Neural progenitor cell (in vitro differentiated cells): ENCODE data around the gene ZNF280A. TPM values are rescaled to one million over a fixed set of nuclear protein-coding genes. Genes with fewer than 3 reads are reported as not detected.
"Not testable (repeated sequence)": the region's sequence is repeated elsewhere in the genome, so short reads cannot be mapped to it uniquely, and the experiment has no call there.

ENCODE experiments used
- DNase-seq: peaks from one replicate; pipeline ENCODE4 v3.0.0-alpha.2; 2016; ENCODE audit warnings: low spot score
- H2AFZ ChIP-seq: fragments of 200-600 bp; sonication (generic); replicated peaks from 2 replicates; pipeline ENCODE4 v1.6.1; 2016; ENCODE audit warnings: antibody characterized with exemption
- H3F3A ChIP-seq: fragments of 200-600 bp; sonication (generic); 2 replicates; pipeline ENCODE4 v1.6.1; 2016; ENCODE audit warnings: antibody characterized with exemption, low read depth
- H3K27ac ChIP-seq: fragments of 200-600 bp; sonication (generic); 2 replicates; pipeline ENCODE4 v1.5.1; 2016; ENCODE audit warnings: mild to moderate bottlenecking
- H3K27me3 ChIP-seq: fragments of 200-600 bp; sonication (generic); 2 replicates; pipeline ENCODE4 v1.6.1; 2016; ENCODE audit warnings: mild to moderate bottlenecking, moderate library complexity
- H3K36me3 ChIP-seq: fragments of 200-600 bp; sonication (generic); 2 replicates; pipeline ENCODE4 v1.5.1; 2016
- H3K4me1 ChIP-seq: fragments of 200-600 bp; sonication (generic); 2 replicates; pipeline ENCODE4 v1.6.1; 2016; ENCODE audit warnings: mixed run types
- H3K4me2 ChIP-seq: fragments of 200-600 bp; sonication (generic); 2 replicates; pipeline ENCODE4 v1.6.1; 2016
- H3K4me3 ChIP-seq: fragments of 200-600 bp; sonication (generic); 2 replicates; pipeline ENCODE4 v1.5.1; 2016
- H3K79me2 ChIP-seq: fragments of 200-600 bp; sonication (generic); 2 replicates; pipeline ENCODE4 v1.6.1; 2016; ENCODE audit warnings: low read depth
- H3K9ac ChIP-seq: fragments of 200-600 bp; sonication (generic); 2 replicates; pipeline ENCODE4 v1.6.1; 2016
- H3K9me3 ChIP-seq: fragments of 200-600 bp; sonication (generic); 2 replicates; pipeline ENCODE4 v1.5.1; 2016; ENCODE audit warnings: low read depth
- H4K20me1 ChIP-seq: fragments of 200-600 bp; sonication (generic); 2 replicates; pipeline ENCODE4 v1.6.1; 2016; ENCODE audit warnings: low read depth
- H3K27ac Mint-ChIP-seq: 3 replicates; pipeline ENCODE4 v1.8.0; 2021; ENCODE audit warnings: mixed read lengths
- H3K27me3 Mint-ChIP-seq: 2 replicates; pipeline ENCODE4 v1.8.0; 2022; ENCODE audit warnings: low read depth, mild to moderate bottlenecking, inconsistent platforms, moderate library complexity, mixed read lengths; ENCODE audit not compliant: insufficient read depth
- H3K36me3 Mint-ChIP-seq: 3 replicates; pipeline ENCODE4 v1.8.0; 2021; ENCODE audit warnings: mixed read lengths
- H3K4me1 Mint-ChIP-seq: 3 replicates; pipeline ENCODE4 v1.8.0; 2021; ENCODE audit warnings: mixed read lengths
- H3K4me3 Mint-ChIP-seq: 3 replicates; pipeline ENCODE4 v1.8.0; 2021; ENCODE audit warnings: mild to moderate bottlenecking, moderate library complexity, mixed read lengths
- H3K9me3 Mint-ChIP-seq: 3 replicates; pipeline ENCODE4 v1.8.0; 2020; ENCODE audit warnings: mixed read lengths
- CTCF ChIP-seq: fragments of 200-600 bp; sonication (generic); IDR thresholded peaks from 2 replicates; pipeline ENCODE4 v1.5.1; 2017; ENCODE audit warnings: antibody characterized with exemption, mild to moderate bottlenecking
- EZH2 ChIP-seq: fragments of 200-600 bp; sonication (generic); IDR thresholded peaks from 2 replicates; pipeline ENCODE4 v1.6.1; 2017; ENCODE audit warnings: antibody characterized with exemption, mild to moderate bottlenecking, moderate library complexity
- EZH2phosphoT487 ChIP-seq: fragments of 200-600 bp; sonication (generic); IDR thresholded peaks from 2 replicates; pipeline ENCODE4 v1.6.1; 2017; ENCODE audit warnings: antibody characterized with exemption
- total RNA-seq: library from RNA; depleted of rRNA; stranded (reverse); fragments of >200 nt; gene quantifications from 2 replicates; pipeline ENCODE4 v1.2.3, GENCODE V29; 2015; ENCODE audit warnings: low replicate concordance

The ZNF280A gene
- total RNA-seq, 1 donor from 2014 or later: 3.7 TPM

GRCh38 chr22:22513619-22514018 lies 6.5 kb downstream of the ZNF280A start:
- Mint-ChIP-seq H3K27ac (no peak overlapping the region), H3K4me3 (no peak overlapping the region), H3K4me1 (peaks cover 2% of the 10 kb centered on the region), H3K36me3 (no peaks in the 10 kb centered on the region), H3K9me3 (peaks cover 5% of the 10 kb centered on the region), H3K27me3 (peaks cover 8% of the 10 kb centered on the region)
- peaks cover 72% of the 10 kb centered on the region for H3K27me3 ChIP-seq
- H3K27ac ChIP-seq: no peak overlapping the region
- H3K4me2 ChIP-seq: no peak overlapping the region
- H3F3A ChIP-seq: no peaks in the 10 kb centered on the region
- no peaks in the 10 kb centered on the region for H3K79me2 ChIP-seq
- H2AFZ ChIP-seq: no peak overlapping the region
- no peaks in the 10 kb centered on the region for H3K4me1 ChIP-seq
- no peaks in the 10 kb centered on the region for H4K20me1 ChIP-seq
- H3K9me3 ChIP-seq: no peaks in the 10 kb centered on the region
- H3K9ac ChIP-seq: no peak overlapping the region
- TF ChIP-seq CTCF (no peak), EZH2phosphoT487 (no peak), EZH2 (no peak)
- no peak overlapping the region for H3K4me3 ChIP-seq
- no peak for DNase-seq
- no peaks in the 10 kb centered on the region for H3K36me3 ChIP-seq

GRCh38 chr22:22512951-22513350 lies 7.1 kb downstream of the ZNF280A start:
- Histone ChIP-seq H3K36me3 (no peaks in the 10 kb centered on the region), H4K20me1 (no peaks in the 10 kb centered on the region), H3K27me3 (peaks cover 72% of the 10 kb centered on the region), H3K79me2 (peaks cover 5% of the 10 kb centered on the region), H3K4me3 (no peak overlapping the region), H3K4me2 (no peak overlapping the region), H3K4me1 (no peaks in the 10 kb centered on the region), H2AFZ (no peak overlapping the region), H3K9ac (no peak overlapping the region), H3K27ac (no peak overlapping the region), H3F3A (no peaks in the 10 kb centered on the region), H3K9me3 (no peaks in the 10 kb centered on the region)
- peaks cover 3% of the 10 kb centered on the region for H3K4me1 Mint-ChIP-seq
- no peak for DNase-seq
- peaks cover 8% of the 10 kb centered on the region for H3K27me3 Mint-ChIP-seq
- TF ChIP-seq EZH2phosphoT487: no peak
- TF ChIP-seq CTCF: no peak
- no peak for TF ChIP-seq EZH2
- H3K4me3 Mint-ChIP-seq: no peak overlapping the region
- no peaks in the 10 kb centered on the region for H3K36me3 Mint-ChIP-seq
- no peak overlapping the region for H3K27ac Mint-ChIP-seq
- peaks cover 5% of the 10 kb centered on the region for H3K9me3 Mint-ChIP-seq

- not testable (repeated sequence) for H3K4me3 ChIP-seq, H3K27me3 Mint-ChIP-seq, DNase-seq, H3K36me3 ChIP-seq, H3K4me1 ChIP-seq, H3K27ac Mint-ChIP-seq, H3K4me2 ChIP-seq, H3K9me3 ChIP-seq, H3K27ac ChIP-seq, H3K9ac ChIP-seq, H2AFZ ChIP-seq, H3K4me3 Mint-ChIP-seq, H3F3A ChIP-seq, H3K9me3 Mint-ChIP-seq
- Histone ChIP-seq H4K20me1 (peaks cover 16% of the 10 kb centered on the region), H3K79me2 (peaks cover 24% of the 10 kb centered on the region), H3K27me3 (peaks cover 55% of the 10 kb centered on the region)
- Mint-ChIP-seq H3K36me3 (peaks cover 16% of the 10 kb centered on the region), H3K4me1 (peaks cover 14% of the 10 kb centered on the region)
These were observed 9.2 kb downstream of the ZNF280A start for GRCh38 chr22:22510833-22511232.

GRCh38 chr22:22509912-22510311 lies 10.2 kb downstream of the ZNF280A start:
- Histone ChIP-seq H3K79me2 (peaks cover 31% of the 10 kb centered on the region), H3K27me3 (peaks cover 46% of the 10 kb centered on the region), H4K20me1 (peaks cover 16% of the 10 kb centered on the region)
- H3K27me3 Mint-ChIP-seq, H3K27ac Mint-ChIP-seq, H3K36me3 ChIP-seq, H3K4me1 ChIP-seq, H3K9ac ChIP-seq, H3K4me2 ChIP-seq, H3K4me3 ChIP-seq, H3K9me3 Mint-ChIP-seq, H3K9me3 ChIP-seq, H2AFZ ChIP-seq, H3K27ac ChIP-seq, DNase-seq, H3F3A ChIP-seq: not testable (repeated sequence)
- Mint-ChIP-seq H3K4me3 (peak overlapping the region; percentile 97), H3K36me3 (peaks cover 21% of the 10 kb centered on the region), H3K4me1 (peaks cover 14% of the 10 kb centered on the region)
